Testis (tissue), 2 donors: Measurements from ENCODE around the gene MRGPRX3.

Experiments used
- CTCF ChIP-seq, 3 experiments: fragments of 450-650 bp in 2 of 3; fragments of 200-600 bp in 1 of 3; sonication (generic) in 1 of 3; IDR thresholded peaks; one replicate each; pipeline ENCODE4 v1.5.1; 2016 to 2019; ENCODE audit warnings: antibody characterized with exemption in 3 of 3, mild to moderate bottlenecking in 2 of 3, moderate library complexity in 1 of 3
- POLR2A ChIP-seq: fragments of 450-650 bp; IDR thresholded peaks from one replicate; pipeline ENCODE4 v1.6.1; 2017; ENCODE audit warnings: antibody characterized with exemption, mild to moderate bottlenecking, moderate library complexity

GRCh38 chr11:18145837-18146236 is 13.5 kb downstream of the MRGPRX3 start:
- no peak for TF ChIP-seq POLR2A
- no peak for TF ChIP-seq CTCF (IDR thresholded peaks at IDR 0.05)
